ENCODE measurements around the gene CYTIP.
"Not testable (repeated sequence)": the region's sequence is repeated elsewhere in the genome, so short reads cannot be mapped to it uniquely, and the experiment has no call there.

The CYTIP gene

DNA sequence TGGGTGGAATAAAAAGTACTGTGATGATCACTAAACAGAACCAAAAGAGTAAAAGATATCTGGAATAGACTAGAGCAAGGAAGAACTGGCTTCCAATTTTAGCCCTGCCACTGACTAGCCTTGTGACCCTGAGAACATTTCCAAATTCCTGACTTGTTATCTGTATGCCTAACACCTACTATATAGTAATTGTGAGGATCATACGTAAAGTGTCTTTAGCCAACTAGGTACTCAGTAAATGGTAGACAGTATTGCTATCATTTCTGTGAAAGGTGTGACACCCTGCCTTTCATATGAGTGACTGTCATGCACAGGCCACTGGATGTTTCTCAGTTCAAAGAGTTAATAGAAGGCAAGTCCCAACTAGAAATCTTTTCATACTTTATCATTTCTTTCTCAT, 29.8 kb downstream of the CYTIP start:
- peak overlapping the region in 1 of 2 donors; percentile 23 for H3K9ac ChIP-seq (ENCODE audit: low read depth in 1 of 2, low read length in 2 of 2)
- no peak overlapping the region for H3K4me3 ChIP-seq (ENCODE audit: low read depth in 1 of 2, low read length in 2 of 2)
- peaks cover 6 to 23% of the 10 kb centered on the region in 2 donors for H3K36me3 ChIP-seq (ENCODE audit: control insufficient read depth in 1 of 2, insufficient read depth in 2 of 2, low read length in 2 of 2)
- no peaks in the 10 kb centered on the region for H3K9me3 ChIP-seq (ENCODE audit: control insufficient read depth in 1 of 2, low read length in 2 of 2)
- H3K27me3 ChIP-seq (ENCODE audit: control insufficient read depth in 1 of 2, insufficient read depth in 2 of 2, low read length in 2 of 2), result no peaks in the 10 kb centered on the region
- peaks cover 17 to 27% of the 10 kb centered on the region in 2 donors for H3K4me1 ChIP-seq (ENCODE audit: control insufficient read depth in 1 of 2, insufficient read depth in 2 of 2, low read length in 2 of 2)
- H3K27ac ChIP-seq (ENCODE audit: low read depth, low read length), result peak overlapping the region; percentile 13

- no peaks in the 10 kb centered on the region for H3K27me3 ChIP-seq (ENCODE audit: control insufficient read depth in 1 of 2, insufficient read depth in 2 of 2, low read length in 2 of 2)
- no peak overlapping the region for H3K27ac ChIP-seq (ENCODE audit: low read depth, low read length)
- peaks cover 6 to 20% of the 10 kb centered on the region in 2 donors for H3K36me3 ChIP-seq (ENCODE audit: control insufficient read depth in 1 of 2, insufficient read depth in 2 of 2, low read length in 2 of 2)
- H3K4me3 ChIP-seq (ENCODE audit: low read depth in 1 of 2, low read length in 2 of 2), result no peak overlapping the region
- peaks cover 0 to 2% of the 10 kb centered on the region in 2 donors for H3K9me3 ChIP-seq (ENCODE audit: control insufficient read depth in 1 of 2, low read length in 2 of 2)
- peaks cover 17 to 31% of the 10 kb centered on the region in 2 donors for H3K4me1 ChIP-seq (ENCODE audit: control insufficient read depth in 1 of 2, insufficient read depth in 2 of 2, low read length in 2 of 2)
- peak overlapping the region in 1 of 2 donors; percentile 23 for H3K9ac ChIP-seq (ENCODE audit: low read depth in 1 of 2, low read length in 2 of 2)
These were observed 30.4 kb downstream of the CYTIP start for GRCh38 chr2:157413326-157414035.

DNA sequence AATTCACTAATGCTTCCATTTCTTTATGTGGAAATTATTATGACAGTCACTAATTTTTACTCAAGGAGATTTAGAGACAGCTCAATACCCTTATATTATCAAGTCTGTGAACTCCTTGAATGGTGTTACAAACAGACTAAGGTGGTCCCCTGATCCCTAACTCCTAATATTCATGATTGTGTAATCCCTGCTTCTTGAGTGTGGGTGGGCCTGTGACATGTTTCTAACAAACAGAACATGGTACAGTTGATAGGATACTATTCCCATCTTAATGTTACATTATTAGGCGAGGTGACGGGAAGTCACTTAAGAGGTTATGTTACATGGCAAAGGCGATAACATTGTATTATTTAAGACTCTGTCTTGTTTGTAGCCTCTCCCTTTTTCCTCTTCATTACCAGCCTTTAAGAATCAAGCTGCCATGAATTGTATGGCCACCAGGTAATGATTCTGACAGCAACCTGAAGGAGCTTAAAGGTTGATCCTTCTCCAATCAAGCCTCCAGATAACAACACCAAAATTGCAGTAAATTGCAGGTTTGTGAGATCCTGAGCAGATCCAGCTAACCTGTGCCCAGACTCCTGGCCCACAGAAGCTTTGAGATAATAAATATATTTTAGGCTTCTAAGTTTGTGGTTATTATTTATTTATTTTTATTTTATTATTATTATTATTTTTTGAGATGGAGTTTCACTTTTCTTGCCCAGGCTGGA, 32.1 kb downstream of the CYTIP start:
- no peak overlapping the region for H3K9ac ChIP-seq (ENCODE audit: low read depth in 1 of 2, low read length in 2 of 2)
- H3K4me3 ChIP-seq (ENCODE audit: low read depth in 1 of 2, low read length in 2 of 2), result no peak overlapping the region
- H3K9me3 ChIP-seq (ENCODE audit: control insufficient read depth in 1 of 2, low read length in 2 of 2), result peaks cover 0 to 3% of the 10 kb centered on the region in 2 donors
- H3K27me3 ChIP-seq (ENCODE audit: control insufficient read depth in 1 of 2, insufficient read depth in 2 of 2, low read length in 2 of 2), result no peaks in the 10 kb centered on the region
- peaks cover 4 to 25% of the 10 kb centered on the region in 2 donors for H3K4me1 ChIP-seq (ENCODE audit: control insufficient read depth in 1 of 2, insufficient read depth in 2 of 2, low read length in 2 of 2)
- H3K27ac ChIP-seq (ENCODE audit: low read depth, low read length), result no peak overlapping the region
- peaks cover 6 to 14% of the 10 kb centered on the region in 2 donors for H3K36me3 ChIP-seq (ENCODE audit: control insufficient read depth in 1 of 2, insufficient read depth in 2 of 2, low read length in 2 of 2)

GRCh38 chr2:157405398-157405797, 38.5 kb downstream of the CYTIP start:
- H3K36me3 ChIP-seq (ENCODE audit: control insufficient read depth in 1 of 2, insufficient read depth in 2 of 2, low read length in 2 of 2); H3K9me3 ChIP-seq (ENCODE audit: control insufficient read depth in 1 of 2, low read length in 2 of 2); H3K27me3 ChIP-seq (ENCODE audit: control insufficient read depth in 1 of 2, insufficient read depth in 2 of 2, low read length in 2 of 2); H3K27ac ChIP-seq (ENCODE audit: low read depth, low read length); H3K4me3 ChIP-seq (ENCODE audit: low read depth in 1 of 2, low read length in 2 of 2); H3K9ac ChIP-seq (ENCODE audit: low read depth in 1 of 2, low read length in 2 of 2): not testable (repeated sequence)
- H3K4me1 ChIP-seq (ENCODE audit: control insufficient read depth in 1 of 2, insufficient read depth in 2 of 2, low read length in 2 of 2), result peaks cover 0 to 16% of the 10 kb centered on the region in 2 donors

- Histone ChIP-seq H3K4me1 (ENCODE audit: control insufficient read depth in 1 of 2, insufficient read depth in 2 of 2, low read length in 2 of 2) (peaks cover 0 to 11% of the 10 kb centered on the region in 2 donors), H3K9me3 (ENCODE audit: control insufficient read depth in 1 of 2, low read length in 2 of 2) (peaks cover 0 to 3% of the 10 kb centered on the region in 2 donors), H3K9ac (ENCODE audit: low read depth in 1 of 2, low read length in 2 of 2) (no peak overlapping the region), H3K36me3 (ENCODE audit: control insufficient read depth in 1 of 2, insufficient read depth in 2 of 2, low read length in 2 of 2) (no peaks in the 10 kb centered on the region), H3K27ac (ENCODE audit: low read depth, low read length) (no peak overlapping the region), H3K27me3 (ENCODE audit: control insufficient read depth in 1 of 2, insufficient read depth in 2 of 2, low read length in 2 of 2) (no peaks in the 10 kb centered on the region), H3K4me3 (ENCODE audit: low read depth in 1 of 2, low read length in 2 of 2) (no peak overlapping the region)
These were observed 39.5 kb downstream of the CYTIP start for GRCh38 chr2:157404363-157404762.

- H3K4me3 ChIP-seq (ENCODE audit: low read depth in 1 of 2, low read length in 2 of 2); H3K4me1 ChIP-seq (ENCODE audit: control insufficient read depth in 1 of 2, insufficient read depth in 2 of 2, low read length in 2 of 2); H3K9ac ChIP-seq (ENCODE audit: low read depth in 1 of 2, low read length in 2 of 2); H3K36me3 ChIP-seq (ENCODE audit: control insufficient read depth in 1 of 2, insufficient read depth in 2 of 2, low read length in 2 of 2); H3K9me3 ChIP-seq (ENCODE audit: control insufficient read depth in 1 of 2, low read length in 2 of 2); H3K27me3 ChIP-seq (ENCODE audit: control insufficient read depth in 1 of 2, insufficient read depth in 2 of 2, low read length in 2 of 2); H3K27ac ChIP-seq (ENCODE audit: low read depth, low read length): not testable (repeated sequence)
These were observed 40.9 kb downstream of the CYTIP start for GRCh38 chr2:157402801-157403485.

DNA sequence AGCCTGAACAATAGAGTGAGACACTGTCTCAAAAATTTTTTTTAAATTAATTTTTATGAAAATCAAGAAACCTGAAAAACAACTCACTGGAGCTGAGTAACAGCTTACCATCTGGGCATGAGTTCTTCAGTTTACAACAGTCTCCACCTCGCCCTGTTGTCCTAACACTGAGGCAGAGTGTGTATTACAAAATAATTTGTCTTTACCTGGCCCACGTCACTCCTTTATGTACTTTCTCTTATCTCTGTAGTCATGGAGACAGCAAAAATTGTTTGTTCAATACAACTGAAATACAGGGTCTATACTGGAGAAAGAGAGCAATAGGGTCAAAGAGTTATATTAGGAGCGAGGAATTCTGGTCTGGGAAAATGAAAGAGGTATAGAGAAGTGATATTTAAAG, 48.1 kb downstream of the CYTIP start:
- Histone ChIP-seq H3K9ac (ENCODE audit: low read depth in 1 of 2, low read length in 2 of 2) (no peak overlapping the region), H3K27me3 (ENCODE audit: control insufficient read depth in 1 of 2, insufficient read depth in 2 of 2, low read length in 2 of 2) (no peaks in the 10 kb centered on the region), H3K27ac (ENCODE audit: low read depth, low read length) (no peak overlapping the region), H3K4me3 (ENCODE audit: low read depth in 1 of 2, low read length in 2 of 2) (no peak overlapping the region), H3K36me3 (ENCODE audit: control insufficient read depth in 1 of 2, insufficient read depth in 2 of 2, low read length in 2 of 2) (no peaks in the 10 kb centered on the region), H3K4me1 (ENCODE audit: control insufficient read depth in 1 of 2, insufficient read depth in 2 of 2, low read length in 2 of 2) (peaks cover 10 to 12% of the 10 kb centered on the region in 2 donors), H3K9me3 (ENCODE audit: control insufficient read depth in 1 of 2, low read length in 2 of 2) (no peaks in the 10 kb centered on the region)

GRCh38 chr2:157394928-157395327, 49.0 kb downstream of the CYTIP start:
- Histone ChIP-seq H3K9ac (ENCODE audit: low read depth in 1 of 2, low read length in 2 of 2) (no peak overlapping the region), H3K4me1 (ENCODE audit: control insufficient read depth in 1 of 2, insufficient read depth in 2 of 2, low read length in 2 of 2) (peaks cover 10 to 12% of the 10 kb centered on the region in 2 donors), H3K27ac (ENCODE audit: low read depth, low read length) (no peak overlapping the region), H3K36me3 (ENCODE audit: control insufficient read depth in 1 of 2, insufficient read depth in 2 of 2, low read length in 2 of 2) (no peaks in the 10 kb centered on the region), H3K9me3 (ENCODE audit: control insufficient read depth in 1 of 2, low read length in 2 of 2) (no peaks in the 10 kb centered on the region), H3K4me3 (ENCODE audit: low read depth in 1 of 2, low read length in 2 of 2) (no peak overlapping the region), H3K27me3 (ENCODE audit: control insufficient read depth in 1 of 2, insufficient read depth in 2 of 2, low read length in 2 of 2) (no peaks in the 10 kb centered on the region)

GRCh38 chr2:157393348-157393747, 50.5 kb downstream of the CYTIP start:
- H3K9me3 ChIP-seq (ENCODE audit: control insufficient read depth in 1 of 2, low read length in 2 of 2), result no peaks in the 10 kb centered on the region
- no peak overlapping the region for H3K9ac ChIP-seq (ENCODE audit: low read depth in 1 of 2, low read length in 2 of 2)
- H3K4me1 ChIP-seq (ENCODE audit: control insufficient read depth in 1 of 2, insufficient read depth in 2 of 2, low read length in 2 of 2), result peaks cover 10 to 12% of the 10 kb centered on the region in 2 donors
- H3K27ac ChIP-seq (ENCODE audit: low read depth, low read length), result no peak overlapping the region
- no peaks in the 10 kb centered on the region for H3K27me3 ChIP-seq (ENCODE audit: control insufficient read depth in 1 of 2, insufficient read depth in 2 of 2, low read length in 2 of 2)
- H3K36me3 ChIP-seq (ENCODE audit: control insufficient read depth in 1 of 2, insufficient read depth in 2 of 2, low read length in 2 of 2), result no peaks in the 10 kb centered on the region
- no peak overlapping the region for H3K4me3 ChIP-seq (ENCODE audit: low read depth in 1 of 2, low read length in 2 of 2)

DNA sequence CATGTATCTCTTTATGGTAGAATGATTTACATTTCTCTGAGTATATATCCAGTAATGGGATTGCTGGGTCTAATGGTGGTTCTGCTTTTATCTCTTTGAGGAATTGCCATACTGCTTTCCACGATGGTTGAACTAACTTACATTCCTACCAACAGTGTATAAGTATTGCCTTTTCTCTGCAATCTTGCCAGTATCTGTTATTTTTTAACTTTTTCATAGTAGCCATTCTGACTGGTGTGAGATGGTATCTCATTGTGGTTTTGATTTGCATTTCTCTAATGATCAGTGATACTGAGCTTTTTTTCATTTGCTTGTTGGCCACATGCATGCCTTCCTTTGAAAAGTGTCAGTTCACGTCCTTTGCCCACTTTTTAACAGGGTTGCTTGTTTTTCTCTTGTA, 55.1 kb downstream of the CYTIP start:
- Histone ChIP-seq H3K36me3 (ENCODE audit: control insufficient read depth in 1 of 2, insufficient read depth in 2 of 2, low read length in 2 of 2) (no peaks in the 10 kb centered on the region), H3K27ac (ENCODE audit: low read depth, low read length) (no peak overlapping the region), H3K4me1 (ENCODE audit: control insufficient read depth in 1 of 2, insufficient read depth in 2 of 2, low read length in 2 of 2) (no peaks in the 10 kb centered on the region), H3K4me3 (ENCODE audit: low read depth in 1 of 2, low read length in 2 of 2) (no peak overlapping the region), H3K9me3 (ENCODE audit: control insufficient read depth in 1 of 2, low read length in 2 of 2) (peaks cover 0 to 4% of the 10 kb centered on the region in 2 donors), H3K27me3 (ENCODE audit: control insufficient read depth in 1 of 2, insufficient read depth in 2 of 2, low read length in 2 of 2) (no peaks in the 10 kb centered on the region), H3K9ac (ENCODE audit: low read depth in 1 of 2, low read length in 2 of 2) (no peak overlapping the region)
